GM18502 (cell line): Measurements from ENCODE around the gene FBXO24.
A peak's percentile ranks its signal among the peaks of the same experiment; 100 is the strongest.

Experiments used
- ATAC-seq: cut with Tn5 transposase; IDR thresholded peaks from one replicate; pipeline ENCODE4 v1.9.1; 2021; ENCODE audit warnings: mild to moderate bottlenecking; ENCODE audit not compliant: unreplicated experiment, poor library complexity

Gene FBXO24

GRCh38 chr7:100642534-100642907 lies 56.4 kb downstream of the FBXO24 start:
- ATAC-seq = peak; percentile 52

GRCh38 chr7:100649826-100650565 lies 63.9 kb downstream of the FBXO24 start:
- no peak for ATAC-seq
